Nephron (organoid): ENCODE measurements around the gene AHI1.
"Not testable (repeated sequence)": the region's sequence is repeated elsewhere in the genome, so short reads cannot be mapped to it uniquely, and the experiment has no call there.

Experiments used
- H3K27ac Mint-ChIP-seq, 3 experiments: 2 replicates each; pipeline ENCODE4 v1.8.0; 2020; ENCODE audit warnings: mixed read lengths in 3 of 3, mild to moderate bottlenecking in 2 of 3, moderate library complexity in 1 of 3
- H3K27me3 Mint-ChIP-seq: 2 replicates; pipeline ENCODE4 v1.8.0; 2021; ENCODE audit warnings: low read depth, mild to moderate bottlenecking, moderate library complexity, mixed read lengths
- H3K36me3 Mint-ChIP-seq: 2 replicates; pipeline ENCODE4 v1.8.0; 2020; ENCODE audit warnings: low read depth, mixed read lengths
- H3K4me1 Mint-ChIP-seq: 2 replicates; pipeline ENCODE4 v1.8.0; 2020; ENCODE audit warnings: mixed read lengths
- H3K4me3 Mint-ChIP-seq, 3 experiments: 2 replicates each; pipeline ENCODE4 v1.8.0; 2020; ENCODE audit warnings: mild to moderate bottlenecking in 3 of 3, mixed read lengths in 3 of 3, moderate library complexity in 2 of 3
- H3K9me3 Mint-ChIP-seq: 2 replicates; pipeline ENCODE4 v1.8.0; 2020; ENCODE audit warnings: mixed read lengths
- TF ChIP-seq, protein P1 (sequence below), 3 experiments: fragments of 200-600 bp; sonication (generic); IDR thresholded peaks; one replicate each; pipeline ENCODE4 v1.5.0; 2021; ENCODE audit warnings: antibody characterized with exemption in 3 of 3; ENCODE audit not compliant: unreplicated experiment in 3 of 3

Gene AHI1

DNA sequence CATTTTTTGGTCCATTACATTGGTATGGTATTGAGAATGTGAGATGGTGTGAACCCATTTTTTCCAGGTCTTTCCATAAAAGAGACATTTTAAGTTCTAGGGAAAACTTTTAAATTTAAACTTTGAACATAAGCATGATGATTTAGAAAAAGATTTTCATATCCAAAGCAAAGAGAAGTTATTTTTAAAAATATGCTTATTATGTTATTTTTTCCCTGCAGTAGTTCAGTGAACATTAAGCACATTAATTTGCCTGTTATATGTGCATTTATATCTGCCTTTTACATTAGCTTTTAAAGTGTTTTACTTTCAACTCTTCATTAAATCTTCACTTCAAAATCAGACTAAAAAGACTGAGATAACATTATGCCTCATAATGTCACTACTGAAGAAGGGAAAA, 116.7 kb downstream of the AHI1 start:
- TF ChIP-seq, protein P1, sequence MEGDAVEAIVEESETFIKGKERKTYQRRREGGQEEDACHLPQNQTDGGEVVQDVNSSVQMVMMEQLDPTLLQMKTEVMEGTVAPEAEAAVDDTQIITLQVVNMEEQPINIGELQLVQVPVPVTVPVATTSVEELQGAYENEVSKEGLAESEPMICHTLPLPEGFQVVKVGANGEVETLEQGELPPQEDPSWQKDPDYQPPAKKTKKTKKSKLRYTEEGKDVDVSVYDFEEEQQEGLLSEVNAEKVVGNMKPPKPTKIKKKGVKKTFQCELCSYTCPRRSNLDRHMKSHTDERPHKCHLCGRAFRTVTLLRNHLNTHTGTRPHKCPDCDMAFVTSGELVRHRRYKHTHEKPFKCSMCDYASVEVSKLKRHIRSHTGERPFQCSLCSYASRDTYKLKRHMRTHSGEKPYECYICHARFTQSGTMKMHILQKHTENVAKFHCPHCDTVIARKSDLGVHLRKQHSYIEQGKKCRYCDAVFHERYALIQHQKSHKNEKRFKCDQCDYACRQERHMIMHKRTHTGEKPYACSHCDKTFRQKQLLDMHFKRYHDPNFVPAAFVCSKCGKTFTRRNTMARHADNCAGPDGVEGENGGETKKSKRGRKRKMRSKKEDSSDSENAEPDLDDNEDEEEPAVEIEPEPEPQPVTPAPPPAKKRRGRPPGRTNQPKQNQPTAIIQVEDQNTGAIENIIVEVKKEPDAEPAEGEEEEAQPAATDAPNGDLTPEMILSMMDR (IDR thresholded peaks at IDR 0.05; ENCODE audit: unreplicated experiment in 3 of 3), result no peak
- H3K36me3 Mint-ChIP-seq, result no peaks in the 10 kb centered on the region

DNA sequence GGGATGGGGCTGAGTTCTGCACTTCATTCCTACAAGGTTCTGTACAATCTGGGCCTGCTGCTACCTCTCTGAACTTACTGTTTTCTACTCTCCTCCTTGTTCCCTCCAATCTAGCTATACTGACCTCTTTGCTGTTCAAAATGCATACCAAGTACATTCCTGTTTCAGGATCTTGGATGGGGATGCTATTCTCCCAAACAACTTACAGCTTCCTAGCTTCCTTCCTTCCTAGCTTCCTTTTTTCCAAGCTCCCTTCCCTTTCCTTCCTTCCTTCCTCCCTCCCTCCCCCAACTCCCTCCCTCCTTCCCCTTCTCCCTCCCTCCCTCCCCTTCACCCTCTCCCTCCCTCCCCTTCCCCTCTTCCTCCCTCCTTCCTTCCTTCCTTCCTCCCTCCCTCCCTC, 117.9 kb downstream of the AHI1 start:
- TF ChIP-seq, protein P1 (IDR thresholded peaks at IDR 0.05; ENCODE audit: unreplicated experiment in 3 of 3), result no peak
- Mint-ChIP-seq H3K9me3 (no peaks in the 10 kb centered on the region), H3K4me3 (no peak overlapping the region), H3K4me1 (no peaks in the 10 kb centered on the region), H3K36me3 (no peaks in the 10 kb centered on the region), H3K27ac (no peak overlapping the region), H3K27me3 (no peaks in the 10 kb centered on the region)

More for the DNA sequence above, 116.7 kb downstream of the AHI1 start:
- Mint-ChIP-seq H3K9me3 (no peaks in the 10 kb centered on the region), H3K4me1 (no peaks in the 10 kb centered on the region), H3K27me3 (no peaks in the 10 kb centered on the region), H3K4me3 (no peak overlapping the region), H3K27ac (no peak overlapping the region)

DNA sequence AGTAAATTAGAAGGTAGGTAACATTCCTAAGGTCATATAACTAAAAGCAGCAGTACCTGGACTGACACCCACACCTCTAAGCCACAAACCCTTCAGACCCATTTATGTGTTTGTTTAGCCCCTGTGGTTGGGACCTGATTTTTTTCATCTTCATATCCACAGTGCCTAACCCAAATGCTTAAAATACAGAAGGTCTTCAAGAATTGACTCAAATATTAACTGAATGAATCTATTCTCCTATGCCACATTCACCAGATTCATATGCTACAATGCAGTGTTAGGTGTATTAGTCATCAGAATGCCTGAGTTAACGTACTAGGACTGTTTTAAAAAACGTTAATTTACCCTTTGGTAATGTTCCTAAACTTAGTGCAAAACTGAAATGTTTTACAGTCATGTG, 124.8 kb downstream of the AHI1 start:
- Mint-ChIP-seq H3K4me1 (no peaks in the 10 kb centered on the region), H3K4me3 (no peak overlapping the region), H3K36me3 (peaks cover 25% of the 10 kb centered on the region), H3K27ac (no peak overlapping the region), H3K9me3 (peaks cover 29% of the 10 kb centered on the region), H3K27me3 (peaks cover 3% of the 10 kb centered on the region)
- TF ChIP-seq, protein P1 (IDR thresholded peaks at IDR 0.05; ENCODE audit: unreplicated experiment in 3 of 3), result no peak

DNA sequence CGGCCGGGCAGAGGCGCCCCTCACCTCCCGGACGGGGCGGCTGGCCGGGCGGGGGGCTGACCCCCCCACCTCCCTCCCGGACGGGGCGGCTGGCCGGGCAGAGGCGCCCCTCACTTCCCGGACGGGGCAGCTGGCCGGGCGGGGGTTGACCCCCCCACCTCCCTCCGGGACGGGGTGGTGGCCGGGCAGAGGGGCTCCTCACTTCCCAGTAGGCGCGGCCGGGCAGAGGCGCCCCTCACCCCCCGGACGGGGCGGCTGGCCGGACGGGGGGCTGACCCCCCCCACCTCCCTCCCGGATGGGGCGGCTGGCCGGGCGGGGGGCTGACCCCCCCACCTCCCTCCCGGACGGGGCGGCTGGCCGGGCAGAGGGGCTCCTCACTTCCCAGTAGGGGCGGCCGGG, 133.9 kb downstream of the AHI1 start:
- Mint-ChIP-seq H3K9me3 (peaks cover 51% of the 10 kb centered on the region), H3K36me3 (peaks cover 45% of the 10 kb centered on the region)
- not testable (repeated sequence) for H3K27me3 Mint-ChIP-seq, H3K4me1 Mint-ChIP-seq, H3K4me3 Mint-ChIP-seq, H3K27ac Mint-ChIP-seq

DNA sequence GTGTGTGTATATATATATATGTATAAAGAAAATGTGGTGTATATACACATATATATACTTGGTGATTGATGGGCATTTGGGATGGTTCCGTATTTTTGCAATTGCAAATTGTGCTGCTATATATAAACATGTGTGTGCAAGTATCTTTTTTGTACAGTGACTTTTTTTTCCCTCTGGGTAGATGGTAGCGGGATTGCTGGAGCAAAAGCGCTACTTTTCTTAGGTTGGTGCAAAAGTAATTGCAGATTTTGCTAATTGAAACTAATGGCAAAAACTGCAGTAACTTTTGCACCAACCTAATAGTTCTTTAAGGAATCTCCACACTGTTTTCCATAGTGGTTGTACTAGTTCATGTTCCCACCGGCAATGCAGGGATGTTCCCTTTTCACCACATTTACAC, 135.4 kb downstream of the AHI1 start:
- peaks cover 31% of the 10 kb centered on the region for H3K36me3 Mint-ChIP-seq
- H3K4me1 Mint-ChIP-seq, result no peaks in the 10 kb centered on the region
- no peak overlapping the region for H3K4me3 Mint-ChIP-seq
- peaks cover 36% of the 10 kb centered on the region for H3K9me3 Mint-ChIP-seq
- H3K27me3 Mint-ChIP-seq, result no peaks in the 10 kb centered on the region
- TF ChIP-seq, protein P1 (IDR thresholded peaks at IDR 0.05; ENCODE audit: unreplicated experiment in 3 of 3), result no peak
- no peak overlapping the region for H3K27ac Mint-ChIP-seq

DNA sequence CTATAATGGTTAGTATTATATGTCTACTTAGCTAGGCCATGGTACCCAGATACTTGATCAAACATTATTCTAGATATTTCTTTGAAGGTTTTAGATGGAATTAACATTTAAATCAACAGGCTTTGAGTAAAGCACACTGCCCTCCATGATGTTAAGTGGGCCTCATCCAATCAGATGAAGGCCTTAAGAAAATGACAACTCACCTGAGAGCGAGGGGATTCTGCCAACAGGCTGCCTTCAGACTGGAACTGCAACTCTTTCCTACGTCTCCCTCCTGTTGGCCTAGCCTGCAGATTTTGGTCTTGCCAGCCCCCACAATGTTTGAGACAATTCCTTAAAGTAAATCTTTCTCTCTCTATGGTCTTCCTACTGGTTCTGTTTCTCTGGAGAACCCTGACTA, 137.3 kb downstream of the AHI1 start:
- H3K4me3 Mint-ChIP-seq, result no peak overlapping the region
- H3K27ac Mint-ChIP-seq, result no peak overlapping the region
- TF ChIP-seq, protein P1 (IDR thresholded peaks at IDR 0.05; ENCODE audit: unreplicated experiment in 3 of 3), result no peak
- H3K4me1 Mint-ChIP-seq, result no peaks in the 10 kb centered on the region
- peaks cover 17% of the 10 kb centered on the region for H3K9me3 Mint-ChIP-seq
- H3K36me3 Mint-ChIP-seq, result peaks cover 16% of the 10 kb centered on the region
- no peaks in the 10 kb centered on the region for H3K27me3 Mint-ChIP-seq
